HG03060 (cell line): ENCODE measurements around the gene TLCD3A.

Experiments
- ATAC-seq: cut with Tn5 transposase; IDR thresholded peaks from one replicate; pipeline ENCODE4 v1.9.1; 2021; ENCODE audit warnings: low read depth, moderate number of reproducible peaks; ENCODE audit not compliant: unreplicated experiment

Gene TLCD3A

DNA sequence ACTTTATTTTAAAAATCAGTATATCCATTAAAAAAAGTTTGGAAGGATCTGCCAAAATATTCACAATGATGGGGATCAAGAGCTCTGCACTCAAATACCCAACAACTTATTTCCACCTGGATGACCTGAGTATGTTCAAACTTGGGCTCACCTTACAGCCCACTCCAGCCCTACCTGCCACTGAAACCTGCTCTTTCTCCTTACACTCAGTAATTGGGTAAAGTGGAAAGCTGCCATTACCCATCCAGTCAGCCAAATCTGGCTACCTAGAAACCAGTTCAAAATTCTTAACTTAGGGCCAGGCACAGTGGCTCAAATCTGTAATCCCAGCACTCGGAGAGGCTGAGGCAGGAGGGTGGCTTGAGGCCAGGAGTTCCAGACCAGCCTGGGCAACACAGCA lies 27.4 kb upstream of the TLCD3A start:
- no peak for ATAC-seq

DNA sequence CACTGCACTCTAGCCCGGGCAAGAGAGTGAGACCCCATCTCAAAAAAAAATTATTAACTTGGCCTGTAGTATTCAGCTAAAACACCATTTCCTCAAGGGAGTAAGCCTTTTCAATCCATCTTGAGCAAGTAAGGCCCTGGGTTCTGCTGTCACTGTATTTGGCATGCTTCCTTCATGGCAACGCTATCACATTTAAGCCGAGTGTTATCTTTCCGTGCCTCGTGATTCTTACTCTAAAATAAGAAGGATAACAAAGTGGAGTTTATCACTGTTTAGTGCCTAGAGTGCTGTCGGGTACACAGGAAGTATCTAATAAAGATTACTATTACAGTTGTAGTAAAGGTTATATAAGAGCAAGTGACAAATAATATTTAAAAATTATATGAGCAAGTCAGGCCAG lies 26.5 kb upstream of the TLCD3A start:
- no peak for ATAC-seq

DNA sequence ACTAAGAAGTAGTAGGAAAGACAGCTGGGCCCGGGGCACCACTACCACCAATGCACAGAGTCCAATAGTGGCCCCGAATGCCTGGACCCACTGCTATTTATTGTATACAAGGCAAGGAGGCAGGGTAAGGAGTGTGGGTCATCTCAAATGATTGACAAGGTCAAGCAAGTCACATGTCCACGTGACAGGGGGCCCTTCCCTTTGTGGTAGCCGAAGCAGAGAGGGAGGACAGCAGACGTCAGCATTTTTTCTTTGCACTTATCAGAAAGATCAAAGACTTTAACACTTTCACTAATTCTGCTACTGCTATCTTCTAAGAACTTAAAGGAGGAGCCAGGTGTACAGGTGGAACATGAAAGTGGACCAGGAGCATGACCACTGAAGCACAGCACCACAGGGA lies 24.3 kb upstream of the TLCD3A start:
- no peak for ATAC-seq

DNA sequence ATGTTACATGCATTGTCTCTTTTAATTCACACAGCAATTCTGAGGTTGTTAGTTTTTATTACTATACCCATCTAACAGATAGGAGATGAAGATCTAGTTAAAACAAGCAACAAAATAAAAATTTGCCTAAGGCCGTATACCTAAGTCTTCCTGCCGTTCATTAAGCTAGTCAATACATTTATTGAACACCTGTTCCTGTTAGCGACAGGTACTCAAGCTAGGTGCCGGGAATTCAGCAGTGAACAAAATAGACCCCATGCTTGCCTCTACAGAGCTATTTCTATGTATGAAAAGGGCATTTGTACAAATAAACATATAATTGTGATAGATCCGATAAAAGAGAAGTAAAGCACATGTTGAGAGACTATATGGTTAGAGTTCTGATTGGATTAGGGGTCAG lies 14.3 kb upstream of the TLCD3A start:
- ATAC-seq: no peak

DNA sequence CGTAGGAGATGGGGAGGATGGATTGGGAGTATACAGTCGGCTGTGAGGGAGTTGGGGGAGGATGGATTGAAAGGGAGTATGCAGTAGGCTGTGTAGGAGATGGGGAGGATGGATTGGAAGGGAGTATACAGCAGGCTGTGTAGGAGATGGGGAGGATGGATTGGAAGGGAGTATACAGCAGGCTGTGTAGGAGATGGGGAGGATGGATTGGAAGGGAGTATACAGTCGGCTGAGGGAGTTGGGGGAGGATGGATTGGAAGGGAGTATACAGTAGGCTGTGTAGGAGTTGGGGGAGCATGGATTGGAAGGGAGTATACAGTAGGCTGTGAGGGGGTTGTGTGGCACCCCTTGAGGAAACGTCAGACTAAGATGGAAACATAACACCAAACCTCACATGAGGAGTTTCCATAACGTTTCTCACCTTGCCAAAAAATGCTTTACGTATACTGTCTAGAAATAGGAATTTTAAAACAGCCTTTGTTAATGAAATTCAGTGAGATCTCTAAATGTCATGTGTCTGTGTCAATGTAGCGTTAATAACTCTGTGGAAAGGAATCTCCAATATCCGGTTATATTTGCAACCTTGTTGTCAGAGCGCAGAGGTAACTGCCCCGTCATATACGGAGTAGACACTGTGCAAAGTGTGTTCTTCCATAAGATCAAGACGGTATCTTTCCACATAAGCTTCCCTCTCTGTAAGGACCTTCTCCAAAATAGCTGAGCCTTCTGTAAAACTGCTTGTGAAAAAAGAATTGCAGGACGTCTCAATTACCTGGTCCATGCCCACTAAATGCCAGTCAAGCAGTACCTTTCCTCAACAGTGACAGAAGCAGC lies 11.5 kb upstream of the TLCD3A start:
- no peak for ATAC-seq

DNA sequence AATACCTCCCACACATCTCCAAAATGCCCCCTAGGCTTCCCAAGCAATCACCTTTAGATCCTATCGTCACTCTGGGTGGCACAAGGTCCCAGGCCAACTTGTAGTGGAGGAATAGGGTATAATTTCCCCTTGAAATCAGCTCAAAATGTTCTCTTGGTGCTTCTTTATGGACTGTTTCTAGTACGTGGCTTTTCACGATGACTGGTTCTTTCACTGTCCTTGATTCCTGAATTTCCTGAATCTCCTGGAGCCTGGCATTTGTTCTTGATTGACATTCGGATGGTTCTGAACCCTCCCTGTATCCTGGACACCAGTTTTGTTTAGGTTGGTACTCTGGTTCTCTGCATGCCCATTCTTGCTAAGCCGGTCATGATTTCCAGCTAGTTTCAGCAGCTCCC lies 10.9 kb upstream of the TLCD3A start:
- no peak for ATAC-seq

DNA sequence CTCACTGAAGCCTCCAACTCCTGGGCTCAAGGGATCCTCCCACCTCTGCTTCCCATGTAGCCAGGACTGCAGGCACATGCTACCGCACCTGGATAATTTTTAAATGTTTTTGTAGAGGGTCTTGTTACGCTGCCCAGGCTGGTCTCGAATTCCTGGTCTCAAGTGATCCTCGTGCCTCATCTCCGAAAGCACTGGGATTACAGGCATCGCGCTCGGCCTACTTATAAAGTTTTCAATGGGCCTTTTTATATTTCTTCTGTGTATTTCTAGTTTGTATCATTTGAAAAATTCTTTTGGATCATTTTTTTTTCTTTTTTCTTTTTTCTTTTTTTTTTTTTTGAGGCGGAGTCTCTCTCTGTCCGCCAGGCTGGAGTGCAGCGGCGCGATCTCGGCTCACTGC lies 7.3 kb upstream of the TLCD3A start:
- no peak for ATAC-seq

DNA sequence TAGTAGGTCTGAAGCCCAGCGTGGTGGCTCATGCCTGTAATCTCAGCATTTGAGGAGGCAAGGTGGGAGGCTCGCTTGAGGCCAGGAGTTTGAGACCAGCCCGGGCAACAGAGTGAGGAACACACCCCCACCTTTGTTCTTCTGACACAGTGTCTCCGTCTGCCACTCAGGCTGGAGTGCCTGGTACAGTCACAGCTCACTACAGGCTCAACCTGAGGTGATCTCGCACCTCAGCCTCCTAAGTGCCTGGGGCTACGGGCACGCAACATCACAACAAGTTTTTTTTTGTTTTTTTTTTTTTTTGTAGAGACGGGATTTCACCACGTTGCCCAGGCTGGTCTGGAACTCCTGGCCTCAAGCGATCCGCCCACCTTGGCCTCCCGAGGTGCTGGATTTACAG lies 6.7 kb upstream of the TLCD3A start:
- no peak for ATAC-seq

DNA sequence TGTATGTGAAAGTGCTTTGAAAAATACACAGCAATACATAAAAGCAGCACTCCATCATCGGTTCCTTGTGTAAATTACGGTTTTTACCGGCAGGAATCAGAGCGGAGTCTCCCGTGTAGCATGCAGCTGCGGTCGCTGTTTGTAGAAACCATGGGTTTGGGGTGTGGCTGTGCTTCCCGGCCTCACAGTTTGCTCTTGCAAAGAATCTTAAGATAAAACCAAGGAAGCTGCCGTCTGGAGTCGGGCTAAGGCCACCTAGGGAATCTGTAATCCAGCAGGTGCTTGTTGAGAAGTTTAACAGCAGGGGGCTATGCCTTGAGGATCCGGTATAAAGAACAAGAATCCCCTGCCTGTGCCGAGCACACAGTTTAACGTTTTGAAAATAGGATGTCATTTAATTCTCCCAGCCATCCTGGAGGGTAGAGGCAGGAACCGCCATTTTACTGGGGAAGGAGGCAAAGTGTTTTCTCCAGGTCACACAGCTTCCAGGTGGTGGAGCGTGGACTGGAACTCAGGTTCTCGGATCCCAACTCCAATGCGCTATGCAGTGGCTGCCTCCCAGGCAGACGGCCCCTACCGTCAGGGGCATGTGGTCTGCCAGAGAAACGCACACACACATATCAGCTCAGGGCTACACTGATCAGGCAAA lies 6.0 kb upstream of the TLCD3A start:
- no peak for ATAC-seq

DNA sequence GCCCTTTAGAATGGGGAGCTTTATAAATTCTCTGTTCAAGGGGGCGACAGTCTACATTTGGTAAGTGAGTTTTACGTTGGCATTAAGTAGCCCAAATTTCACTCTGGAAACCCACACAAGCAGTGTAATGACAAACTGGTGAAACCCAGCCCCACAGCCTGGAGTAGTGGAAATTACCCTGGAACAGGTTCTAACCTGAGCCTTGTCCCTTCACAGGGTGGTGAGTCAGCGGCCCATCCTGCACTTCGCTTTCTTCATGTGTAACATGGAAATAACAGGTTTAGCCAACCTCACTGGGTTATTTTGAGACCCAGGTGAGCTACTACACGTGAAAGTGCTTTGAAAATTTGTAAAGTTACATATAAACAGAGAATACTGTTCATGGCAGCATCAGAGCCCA lies 3.5 kb upstream of the TLCD3A start:
- no peak for ATAC-seq

DNA sequence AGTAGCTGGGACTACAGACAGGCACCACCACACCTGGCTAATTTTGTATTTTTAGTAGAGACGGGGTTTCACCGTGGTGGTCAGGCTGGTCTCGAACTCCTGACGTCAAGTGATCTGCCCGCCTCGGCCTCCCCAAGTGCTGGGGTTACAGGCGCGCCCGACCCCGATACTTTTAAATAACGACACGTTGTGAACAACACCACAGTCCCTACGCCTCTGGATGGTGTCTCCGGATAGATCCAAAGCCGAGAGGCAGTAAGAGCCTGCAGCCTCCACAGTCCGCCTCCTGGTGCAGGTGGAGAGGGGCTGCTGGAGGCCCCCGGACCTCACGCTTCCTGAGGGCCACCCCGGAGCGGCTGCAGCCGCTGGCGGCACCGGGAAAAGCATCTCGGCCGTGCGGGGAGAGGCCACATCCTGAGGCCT lies 741 bp upstream of the TLCD3A start:
- no peak for ATAC-seq

DNA sequence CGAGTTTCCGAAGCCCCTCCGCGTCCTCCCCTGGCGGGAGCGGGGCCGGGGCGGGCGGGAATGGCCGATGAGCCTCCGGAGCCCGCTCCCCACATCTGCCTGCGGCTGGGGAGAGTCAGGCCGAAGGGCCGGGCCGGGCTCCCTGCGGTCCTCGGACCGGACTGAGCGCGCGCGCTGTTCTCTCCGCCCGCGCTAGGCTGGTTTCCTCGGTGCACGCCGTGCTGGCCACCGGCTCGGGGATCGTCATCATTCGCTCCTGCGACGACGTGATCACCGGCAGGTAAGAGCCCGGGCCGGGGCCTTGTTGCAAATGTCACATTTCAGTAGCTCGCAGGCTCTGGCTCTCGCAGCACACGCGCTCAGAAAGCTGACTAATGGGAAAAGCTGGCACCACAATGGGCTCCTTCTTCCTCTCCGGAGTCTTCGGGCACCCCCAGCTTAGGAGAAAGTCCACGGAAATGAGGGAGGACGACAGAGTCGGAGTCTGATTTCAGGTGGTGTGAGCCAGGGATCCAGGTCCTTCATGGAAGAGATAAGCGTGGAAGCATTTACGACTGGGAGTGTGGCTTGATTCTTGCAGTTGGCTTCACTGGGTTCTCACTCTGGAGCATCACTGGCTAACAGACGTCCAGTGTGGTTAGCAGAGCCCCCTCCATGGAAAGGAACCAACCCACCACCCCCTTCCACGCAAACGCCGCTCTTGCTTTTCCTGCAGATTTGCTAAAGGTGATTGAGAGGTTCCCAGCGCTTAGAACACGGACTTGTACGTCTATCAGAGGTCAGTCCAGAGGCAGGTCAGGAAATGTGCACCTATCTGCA lies 715 bp downstream of the TLCD3A start:
- ATAC-seq: no peak

DNA sequence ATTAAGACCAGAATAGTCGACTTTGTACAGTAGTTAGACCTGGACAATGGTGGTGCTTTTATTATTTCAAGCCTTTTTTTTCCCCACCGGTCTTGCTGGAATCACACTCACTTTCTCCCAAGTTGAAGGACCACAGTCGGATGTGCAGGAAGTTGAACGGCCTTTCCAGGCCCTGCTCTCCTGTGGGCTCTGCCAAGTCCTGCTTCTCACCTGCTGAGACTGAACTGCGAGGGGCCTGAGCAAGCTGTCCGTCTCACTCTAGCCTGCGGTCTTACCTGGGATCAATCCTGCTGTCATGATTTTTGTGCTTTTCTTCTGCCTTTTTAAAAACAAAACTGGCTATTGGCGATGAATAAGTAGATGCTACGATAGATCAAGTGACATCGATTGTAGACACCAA lies 1.3 kb downstream of the TLCD3A start:
- ATAC-seq: no peak

DNA sequence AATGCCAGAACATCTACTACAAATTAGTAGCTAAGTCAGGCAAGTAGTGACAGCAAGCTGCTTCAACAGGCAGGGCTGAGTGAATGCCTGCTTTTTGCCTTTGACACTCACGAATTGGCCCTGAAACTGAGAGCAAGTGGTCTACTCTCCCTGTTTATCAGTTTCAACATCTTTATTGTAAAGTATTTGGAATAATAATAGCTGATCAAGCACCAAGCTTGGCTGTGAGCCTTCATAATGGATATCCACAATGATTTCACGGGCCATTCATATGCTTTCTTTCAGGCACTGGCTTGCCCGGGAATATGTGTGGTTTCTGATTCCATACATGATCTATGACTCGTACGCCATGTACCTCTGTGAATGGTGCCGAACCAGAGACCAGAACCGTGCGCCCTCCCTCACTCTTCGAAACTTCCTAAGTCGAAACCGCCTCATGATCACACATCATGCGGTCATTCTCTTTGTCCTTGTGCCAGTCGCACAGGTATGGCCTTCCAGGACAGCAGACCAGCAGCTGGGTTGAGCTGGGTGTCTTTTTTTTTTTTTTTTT lies 5.2 kb downstream of the TLCD3A start:
- ATAC-seq: no peak

DNA sequence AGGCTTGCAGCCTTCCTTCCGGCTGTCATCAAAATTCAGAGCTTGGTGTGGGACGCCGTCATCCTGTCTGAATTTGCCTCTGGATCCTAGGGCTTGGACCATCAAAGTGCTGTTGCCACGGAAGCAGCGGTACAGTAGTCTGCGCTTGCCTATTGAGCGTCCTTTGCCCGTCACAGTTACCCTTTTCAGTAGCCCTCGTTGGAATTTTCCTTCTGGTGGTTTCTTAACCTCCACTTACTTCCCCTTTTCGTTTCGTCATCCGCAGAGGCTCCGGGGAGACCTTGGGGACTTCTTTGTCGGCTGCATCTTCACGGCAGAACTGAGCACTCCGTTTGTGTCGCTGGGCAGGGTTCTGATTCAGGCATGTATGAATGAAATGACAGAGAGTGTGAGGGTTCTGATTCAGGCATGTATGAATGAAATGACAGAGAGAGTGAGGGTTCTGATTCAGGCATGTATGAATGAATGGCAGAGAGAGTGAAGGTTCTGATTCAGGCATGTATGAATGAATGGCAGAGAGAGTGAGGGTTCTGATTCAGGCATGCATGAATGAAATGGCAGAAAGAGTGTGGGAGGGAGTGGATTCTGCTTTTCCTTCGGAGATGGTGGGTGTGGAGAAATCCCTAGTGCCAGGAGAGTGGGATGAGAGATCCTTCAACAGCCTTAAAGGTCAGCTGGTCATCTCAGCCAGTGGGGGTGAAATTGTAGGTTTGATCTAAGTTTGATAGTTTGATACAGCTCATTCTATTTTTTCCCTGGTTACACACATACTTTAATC lies 8.0 kb downstream of the TLCD3A start:
- ATAC-seq: no peak

DNA sequence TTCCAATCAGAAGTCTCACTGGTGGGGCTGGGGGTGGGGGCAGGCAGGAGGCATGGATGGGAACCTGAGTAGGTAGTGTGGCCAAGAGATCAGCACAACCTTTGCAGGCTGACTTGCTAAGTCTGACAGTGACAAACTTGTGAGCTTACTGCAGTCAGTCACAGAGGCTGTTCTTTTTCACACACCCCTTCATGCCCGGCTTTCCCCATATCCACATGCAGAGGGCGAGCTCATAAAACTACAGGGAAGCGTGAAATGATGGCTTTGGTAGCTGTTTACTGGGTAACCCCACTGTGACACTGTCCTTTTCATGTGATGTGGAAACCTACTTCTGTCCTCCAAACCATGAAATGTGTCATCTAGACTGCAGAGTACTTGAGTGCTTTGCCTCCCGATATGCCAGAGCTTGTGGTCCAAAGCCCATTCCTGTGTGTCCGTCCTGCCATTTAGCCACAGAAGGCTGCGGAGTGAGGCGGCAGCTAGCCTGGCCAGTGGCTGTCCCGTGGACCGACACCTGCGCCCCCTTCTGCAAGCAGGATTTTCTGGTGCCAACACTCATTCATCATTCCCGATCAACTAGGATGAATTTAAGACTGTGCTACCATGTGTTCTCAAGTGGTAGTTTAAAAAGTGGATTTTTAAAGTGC lies 9.9 kb downstream of the TLCD3A start:
- no peak for ATAC-seq

DNA sequence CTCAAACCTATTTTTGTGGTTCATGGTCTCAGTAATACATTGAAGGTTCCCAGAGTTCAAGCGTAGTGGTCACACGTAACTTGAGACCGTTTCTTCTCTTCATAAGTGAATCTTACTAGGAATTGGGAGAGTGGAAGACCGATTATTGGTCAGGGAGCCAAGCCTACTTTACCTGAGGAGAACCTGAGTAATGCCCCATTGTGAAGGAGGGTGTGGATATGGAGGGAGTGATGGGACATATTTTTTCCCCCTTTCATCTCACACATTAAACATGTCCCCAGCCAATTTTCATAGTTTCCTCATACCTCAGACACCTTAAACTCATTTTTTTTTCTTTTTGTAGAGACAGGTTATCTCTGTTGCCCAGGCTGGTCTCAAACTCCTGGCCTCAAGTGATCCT lies 10.7 kb downstream of the TLCD3A start:
- no peak for ATAC-seq

DNA sequence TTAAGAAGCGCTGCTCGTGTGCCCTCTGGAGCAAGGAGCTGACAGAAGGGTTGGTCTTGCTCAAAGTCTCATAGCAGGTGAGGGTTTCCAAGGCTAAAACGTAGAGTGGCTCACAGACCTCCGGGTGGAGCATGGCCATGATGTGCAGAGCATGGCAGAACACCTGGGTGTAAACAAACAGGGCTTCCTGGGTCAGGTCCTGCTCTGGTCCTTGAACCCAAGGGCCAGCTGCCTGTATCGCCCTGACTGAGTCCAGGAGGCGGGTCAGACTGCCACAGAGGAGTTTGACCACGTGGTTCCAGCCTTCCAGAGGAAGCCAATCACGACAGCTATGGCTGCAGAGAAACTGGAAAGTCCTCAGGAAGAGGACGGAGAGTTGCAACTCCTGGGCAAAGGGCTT lies 12.5 kb downstream of the TLCD3A start:
- no peak for ATAC-seq

DNA sequence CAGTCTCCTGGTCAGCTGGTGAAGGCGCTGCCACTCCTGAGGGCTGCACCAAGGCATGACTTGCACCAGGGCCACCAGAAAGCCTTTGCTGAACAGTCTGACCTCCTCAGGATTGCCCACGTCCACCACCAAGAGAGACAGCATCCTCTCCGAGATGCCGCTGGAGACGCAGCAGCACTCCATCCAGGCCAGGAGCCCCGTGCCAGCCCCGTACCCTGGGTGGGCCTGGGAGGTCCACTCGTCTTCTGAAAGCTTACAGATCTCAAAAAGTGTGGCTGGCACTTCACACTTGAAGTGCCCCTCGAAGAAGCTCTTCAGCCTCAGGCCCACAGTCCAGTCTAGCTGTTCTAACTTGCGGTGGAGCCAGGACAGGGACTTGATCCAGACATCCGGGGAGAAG lies 13.0 kb downstream of the TLCD3A start:
- ATAC-seq: no peak

DNA sequence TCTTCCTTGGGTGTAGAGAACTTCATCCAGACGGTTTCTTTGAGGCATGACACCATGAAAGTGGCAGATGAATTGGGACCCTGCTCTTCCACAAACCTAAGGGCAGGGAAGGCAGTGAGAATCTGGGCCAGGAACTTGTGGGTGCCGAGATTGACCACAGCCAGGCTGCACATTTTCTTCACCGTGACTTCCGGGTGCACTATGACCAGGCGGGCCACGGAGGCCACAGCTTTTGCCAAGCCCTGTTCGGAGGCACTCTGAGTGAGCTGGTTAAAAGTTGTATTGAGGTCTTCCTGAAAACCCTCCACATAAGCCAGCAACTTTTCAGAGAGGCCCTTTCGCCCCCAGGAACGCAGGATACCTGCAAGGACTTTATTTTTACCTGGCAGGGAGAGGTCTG lies 13.8 kb downstream of the TLCD3A start:
- ATAC-seq: no peak
